A172 (cell line): ENCODE measurements around the gene SLC8A3. TPM values are rescaled to one million over a fixed set of nuclear protein-coding genes. Genes with fewer than 3 reads are reported as not detected.

Source experiments
- DNase-seq: peaks from one replicate; pipeline ENCODE4 v3.0.0-alpha.2; 2015; ENCODE audit warnings: low spot score
- total RNA-seq: library from RNA; depleted of rRNA; stranded (reverse); fragments of >200 nt; shearing (Covaris generic); gene quantifications from 2 replicates; pipeline ENCODE4 v1.2.3, GENCODE V29; 2014

The SLC8A3 gene
- total RNA-seq, 1 experiment from 2014 or later: not detected

DNA sequence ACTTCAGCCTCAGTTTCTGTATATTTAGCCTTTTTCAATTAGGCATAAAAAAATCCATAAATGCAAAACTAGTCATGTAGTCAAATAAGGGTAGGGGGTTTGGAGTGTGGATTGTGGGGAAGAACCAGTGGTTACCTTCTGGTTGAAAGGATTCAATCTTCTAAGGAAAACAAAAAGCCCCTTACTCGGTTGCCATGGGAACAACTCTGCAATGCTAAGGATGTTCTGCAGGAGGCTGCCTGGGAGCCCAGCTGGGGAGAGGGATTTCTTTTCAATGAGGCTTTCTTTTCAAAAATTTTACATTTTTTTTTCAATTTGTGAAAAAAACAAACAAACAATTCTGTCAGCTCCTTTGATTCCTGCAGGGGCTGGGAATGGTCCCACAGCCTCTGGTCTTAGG lies 67.2 kb downstream of the SLC8A3 start:
- DNase-seq: no peak

DNA sequence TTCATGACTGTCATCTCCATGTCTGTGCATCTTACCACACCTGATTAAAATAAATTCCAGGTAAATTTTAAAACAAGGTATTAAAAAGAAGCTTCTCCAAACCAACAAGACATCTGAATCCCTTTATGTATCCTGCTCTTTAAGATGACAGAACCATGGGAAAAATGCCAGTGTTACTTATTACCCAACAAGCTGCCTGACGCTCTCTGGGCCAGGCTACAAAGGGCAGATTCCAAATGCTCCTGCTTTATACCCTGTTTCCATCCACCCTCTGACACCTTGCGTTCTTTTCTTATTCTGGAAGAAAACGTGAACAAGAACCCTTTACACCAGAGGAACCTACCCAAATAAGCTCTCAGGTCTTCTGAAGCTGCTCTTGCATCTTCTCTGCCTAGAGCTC lies 70.7 kb downstream of the SLC8A3 start:
- no peak for DNase-seq

DNA sequence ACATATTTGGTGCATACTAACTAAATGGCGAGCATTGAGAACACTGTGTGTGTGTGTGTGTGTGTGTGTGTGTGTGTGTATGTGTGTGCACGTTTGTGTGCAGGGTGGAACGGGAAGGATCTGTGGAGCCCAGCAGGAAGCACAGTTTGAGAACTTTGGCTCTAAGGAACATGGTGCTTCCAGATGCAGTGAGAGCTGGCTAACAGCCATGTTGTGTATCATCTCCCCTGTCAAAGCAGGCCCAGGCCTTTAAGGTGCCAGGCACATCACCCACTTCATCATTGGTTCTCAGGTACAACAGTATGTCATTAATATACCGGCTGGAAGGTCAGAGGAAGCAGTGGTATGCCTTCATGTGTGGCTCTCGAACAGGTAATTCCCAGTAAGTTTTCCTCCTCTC lies 72.5 kb downstream of the SLC8A3 start:
- no peak for DNase-seq

DNA sequence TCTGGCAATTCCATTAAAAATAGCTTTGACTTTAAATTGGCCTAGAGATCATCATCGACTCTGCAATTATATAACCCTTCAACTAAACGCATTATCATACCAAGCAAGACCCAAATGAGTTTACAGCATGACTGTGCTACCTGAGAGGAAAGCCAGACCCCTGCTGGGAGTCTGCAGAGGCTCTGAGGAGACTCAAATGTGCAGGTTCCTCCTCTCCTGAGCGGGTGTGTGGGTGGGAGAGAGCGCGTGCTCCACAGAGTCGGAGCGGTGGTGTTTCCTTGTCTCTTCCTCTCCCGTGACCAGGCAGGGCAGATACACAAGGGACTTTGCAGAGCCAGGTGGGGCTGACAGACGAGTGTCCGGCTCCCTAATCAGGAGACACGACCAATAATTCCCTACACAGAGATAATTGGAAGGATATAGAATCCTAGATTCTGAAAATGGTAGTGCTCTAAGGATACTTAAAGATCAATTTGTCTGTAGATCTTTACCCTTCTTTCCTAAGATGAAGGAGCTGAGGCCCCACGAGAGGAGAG lies 74.1 kb downstream of the SLC8A3 start:
- no peak for DNase-seq

DNA sequence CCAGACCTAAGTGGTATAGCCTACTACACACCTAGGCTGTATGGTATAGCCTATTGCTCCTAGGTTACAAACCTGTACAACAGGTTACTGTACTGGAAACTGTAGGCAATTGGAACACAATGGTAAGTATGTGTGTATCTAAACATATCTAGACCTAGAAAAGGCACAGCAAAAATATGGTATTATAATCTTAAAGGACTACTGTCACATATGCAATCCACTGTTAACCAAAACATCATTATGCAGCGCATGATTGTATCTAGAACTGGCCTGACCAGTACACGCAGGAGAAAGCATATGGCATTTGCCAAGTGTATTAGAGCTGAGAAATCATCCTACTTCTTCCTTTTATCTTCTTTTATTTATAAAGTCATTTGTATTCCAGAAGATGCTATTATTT lies 75.5 kb downstream of the SLC8A3 start:
- DNase-seq: no peak

DNA sequence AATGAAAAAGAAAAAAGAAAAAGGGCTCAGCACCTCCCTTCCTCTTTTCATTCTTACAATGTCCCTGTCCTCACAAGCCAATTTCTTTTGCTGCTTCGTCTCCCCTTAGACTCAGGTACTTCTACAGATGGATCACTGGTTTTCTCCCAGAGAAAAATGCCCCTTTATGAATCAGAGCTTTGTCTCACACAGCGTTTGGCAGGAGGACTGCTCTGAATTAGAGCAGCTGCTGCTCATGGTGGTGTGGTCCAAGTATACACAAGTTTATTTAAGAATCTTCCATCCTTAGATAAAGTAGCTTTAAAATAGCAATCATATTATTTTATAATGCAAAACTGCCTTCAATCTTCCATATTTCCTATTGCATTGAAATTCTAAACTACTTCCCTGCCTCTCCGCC lies 80.3 kb downstream of the SLC8A3 start:
- DNase-seq: no peak

DNA sequence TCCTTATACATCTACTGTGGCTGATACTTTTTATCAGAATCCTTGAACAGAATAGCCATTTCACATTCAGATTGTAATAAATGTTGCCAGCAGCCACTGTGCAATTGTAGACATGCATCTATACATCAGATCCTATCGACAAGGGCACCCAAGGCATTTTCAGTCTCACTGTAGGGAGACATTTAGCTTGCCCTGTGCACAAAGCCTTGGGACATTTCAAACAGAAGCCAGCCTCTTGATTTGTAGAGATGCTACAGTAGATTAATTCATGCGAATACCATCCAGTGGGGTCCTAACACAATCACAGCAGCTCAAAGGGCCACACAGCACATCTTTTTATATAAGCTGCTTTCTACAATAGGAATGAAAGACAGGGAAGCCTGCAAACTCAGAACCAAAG lies 81.4 kb downstream of the SLC8A3 start:
- DNase-seq: no peak

DNA sequence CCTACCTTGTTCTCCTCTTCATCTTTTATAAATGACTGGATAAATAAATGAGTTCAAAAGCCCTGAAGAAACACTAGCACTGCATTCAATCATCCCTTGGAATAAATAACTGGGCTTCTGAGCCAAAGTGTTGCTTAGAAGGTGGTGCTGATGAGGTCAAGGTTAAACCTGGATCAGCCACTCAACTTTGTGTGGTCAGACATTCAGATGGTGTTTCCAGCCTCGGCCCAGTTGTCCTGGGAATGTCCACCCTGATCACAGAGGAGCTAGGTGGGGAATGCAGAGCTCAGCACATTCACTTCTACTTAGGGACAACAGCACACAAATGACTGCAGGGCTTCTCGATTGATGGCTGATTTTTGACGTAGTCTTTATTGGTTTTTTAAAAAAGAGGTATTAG lies 88.7 kb downstream of the SLC8A3 start:
- no peak for DNase-seq

DNA sequence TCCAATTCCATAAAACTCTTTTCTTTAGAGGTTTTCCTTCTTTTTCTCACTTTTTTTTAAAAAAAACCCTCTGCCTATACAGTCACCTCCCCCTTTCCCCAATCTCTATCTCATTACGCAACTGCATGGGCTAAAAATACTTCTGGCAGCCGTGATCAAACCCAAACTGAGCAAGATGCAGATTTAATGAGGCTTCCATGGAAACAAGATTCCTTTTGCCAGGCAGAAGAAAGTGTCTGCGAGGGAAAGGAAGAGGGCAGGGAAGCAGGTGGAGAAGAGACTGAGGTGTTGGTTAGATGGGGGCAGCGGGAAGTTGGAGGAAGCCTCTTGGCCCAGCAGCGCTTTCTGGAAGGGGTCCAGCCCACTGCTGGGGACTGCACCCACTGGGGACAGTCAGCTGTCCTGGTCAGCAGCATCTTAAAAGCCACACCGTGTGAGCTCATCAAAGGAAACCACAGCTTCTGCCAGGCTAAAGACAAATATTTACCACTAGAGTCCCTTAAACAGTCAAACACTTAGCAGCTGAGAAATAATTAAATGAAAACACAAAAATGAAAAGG lies 90.4 kb downstream of the SLC8A3 start:
- no peak for DNase-seq

DNA sequence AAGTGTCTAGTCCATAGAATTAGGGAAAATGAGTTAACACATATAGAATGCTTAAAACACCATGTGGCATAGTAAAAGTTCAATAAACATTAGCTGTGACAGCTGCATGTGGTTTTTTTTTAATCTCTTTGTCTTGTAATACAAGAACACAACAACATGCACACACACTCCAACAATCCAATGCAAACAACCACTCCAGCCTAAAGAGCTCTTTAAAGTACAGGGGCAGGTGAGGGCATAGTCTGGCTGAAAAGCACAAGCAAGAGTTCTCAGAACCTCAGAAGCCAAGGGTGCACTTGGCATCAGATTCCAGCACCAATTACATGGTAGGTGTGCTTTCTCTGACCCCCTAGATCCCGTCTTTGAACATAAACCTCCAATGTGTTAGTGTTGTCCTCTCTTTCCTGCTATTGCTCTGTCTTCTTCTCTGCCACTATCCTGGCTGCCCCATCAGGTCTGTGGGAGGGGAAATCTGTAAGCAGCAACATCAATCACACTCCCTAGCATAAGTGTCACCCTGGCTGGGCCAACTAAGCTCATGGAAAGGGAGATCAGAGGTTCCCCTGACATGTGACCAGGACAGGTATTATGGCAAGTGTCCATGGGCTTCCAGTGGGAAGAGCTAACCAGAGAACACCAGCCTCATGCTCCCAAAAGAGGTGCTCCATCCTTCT lies 91.0 kb downstream of the SLC8A3 start:
- no peak for DNase-seq

DNA sequence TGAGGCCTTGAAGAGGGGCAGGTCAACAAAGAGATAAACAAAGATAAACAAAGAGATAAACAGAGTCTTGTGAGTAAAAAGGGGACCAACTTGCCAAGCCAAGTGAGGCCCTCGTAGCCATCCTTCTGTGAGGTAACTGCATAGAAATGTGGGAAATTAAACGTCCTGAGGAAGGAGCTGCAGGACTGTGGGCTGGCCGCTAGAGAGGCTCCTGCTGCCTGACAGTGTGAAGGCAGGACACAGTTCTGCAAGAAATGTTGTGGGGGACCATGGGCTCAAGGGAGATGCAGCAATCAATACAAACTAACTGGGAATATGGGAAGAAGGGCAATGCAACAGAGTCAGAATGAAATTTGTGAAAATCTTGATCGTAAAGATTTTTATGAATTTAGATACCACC lies 91.9 kb downstream of the SLC8A3 start:
- no peak for DNase-seq

DNA sequence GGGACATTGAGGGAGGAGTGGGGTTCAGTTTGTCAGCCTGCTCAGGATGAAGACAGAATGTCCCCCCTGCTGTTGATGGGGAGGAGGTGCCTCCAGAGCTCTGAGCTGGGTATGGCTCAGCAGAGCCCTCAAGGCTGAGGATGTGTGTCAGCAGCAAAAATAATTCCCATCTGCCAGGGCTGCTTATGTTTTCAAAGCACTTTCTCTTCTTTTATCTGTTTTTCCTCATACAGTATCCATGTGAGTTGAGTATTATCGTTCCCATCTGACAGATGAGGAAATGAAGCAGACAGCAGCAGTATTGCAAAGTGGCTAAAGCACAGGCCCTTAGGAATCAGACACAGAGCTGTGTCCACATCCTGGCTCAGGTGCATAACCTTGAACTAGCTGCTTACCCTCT lies 94.1 kb downstream of the SLC8A3 start:
- no peak for DNase-seq

DNA sequence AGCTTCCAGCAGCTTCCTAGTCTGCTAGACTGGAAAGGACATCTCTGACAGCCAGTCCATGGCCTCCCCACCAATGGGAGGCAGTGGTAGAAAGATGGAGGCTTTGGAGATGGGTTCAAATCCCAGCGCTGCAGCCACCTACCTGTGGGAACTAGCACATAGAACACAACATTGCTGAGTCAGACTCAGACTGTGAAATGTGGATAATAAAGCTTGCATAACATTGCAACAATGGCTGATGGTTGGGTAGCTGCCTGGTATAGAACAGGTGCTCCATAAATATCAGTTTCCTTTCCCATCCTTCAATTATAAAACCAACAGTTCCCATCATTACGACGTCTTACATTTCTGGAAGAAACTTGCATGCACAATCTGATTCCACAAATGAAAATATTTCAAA lies 94.6 kb downstream of the SLC8A3 start:
- no peak for DNase-seq

DNA sequence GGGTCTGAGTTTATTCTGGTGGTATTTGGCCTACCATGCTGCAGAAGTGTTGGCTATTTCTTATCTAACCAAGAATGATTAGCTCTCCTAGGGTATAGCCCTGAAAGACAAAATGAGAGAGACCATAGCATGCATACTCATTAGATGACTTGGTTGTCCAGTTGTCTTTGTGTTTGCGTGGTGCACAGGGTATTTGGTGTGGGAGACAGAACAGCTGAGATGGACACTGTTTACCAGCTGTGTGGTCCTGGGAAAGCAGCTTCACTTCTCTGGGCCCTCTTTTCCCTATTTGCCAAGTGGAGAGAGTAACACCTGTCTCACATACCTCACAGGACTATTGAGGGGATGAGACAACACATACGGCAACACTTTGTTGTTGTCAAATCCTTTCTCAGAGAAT lies 95.6 kb downstream of the SLC8A3 start:
- no peak for DNase-seq

DNA sequence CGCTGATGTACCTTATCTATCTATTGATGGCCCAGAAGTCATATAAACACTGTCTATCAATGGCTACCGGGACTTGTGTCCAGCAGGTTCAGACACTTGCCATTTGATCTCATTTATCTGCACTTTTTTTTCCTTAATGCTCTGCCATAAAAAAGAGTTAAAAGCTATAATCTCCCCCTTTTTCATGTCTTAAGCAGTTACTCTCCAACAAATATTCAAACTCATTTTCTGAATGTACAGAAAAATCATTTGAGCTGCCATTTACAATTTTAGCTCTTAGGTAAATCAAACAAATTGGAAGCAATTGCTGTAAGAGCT lies 101.4 kb downstream of the SLC8A3 start:
- DNase-seq: no peak

DNA sequence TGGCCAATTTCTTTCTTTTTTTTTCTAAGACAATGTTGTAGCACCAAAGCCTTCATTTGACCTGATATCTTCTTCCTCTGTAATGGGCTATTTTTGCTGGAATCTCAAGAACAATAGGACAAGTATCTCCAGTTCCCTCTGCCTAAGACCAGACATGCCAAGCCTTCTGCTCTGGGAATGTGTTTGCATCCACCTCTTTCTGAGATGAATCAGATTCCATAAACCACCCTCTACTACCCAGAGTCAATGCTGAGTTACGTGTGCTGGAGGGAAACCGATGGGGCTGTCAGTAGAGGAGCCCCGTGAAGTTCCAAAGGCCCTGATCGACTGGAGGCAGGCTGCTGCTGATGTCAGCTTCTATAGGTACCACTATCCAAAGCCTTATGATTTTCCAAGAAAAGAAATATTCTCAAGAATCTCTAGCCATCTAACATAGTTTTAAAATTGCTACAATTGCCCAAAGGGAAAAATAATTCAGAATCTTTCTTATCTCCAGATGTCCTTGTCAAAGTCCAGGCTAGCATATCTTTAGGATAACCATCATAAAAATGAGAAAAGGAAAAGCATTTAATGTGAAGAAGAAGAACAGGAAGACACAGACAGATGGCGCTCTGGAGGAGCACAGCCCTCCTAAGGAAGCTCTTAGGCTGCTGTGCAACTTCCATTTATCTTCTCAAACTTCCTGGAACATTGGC lies 101.9 kb downstream of the SLC8A3 start:
- DNase-seq: peak; percentile 25

DNA sequence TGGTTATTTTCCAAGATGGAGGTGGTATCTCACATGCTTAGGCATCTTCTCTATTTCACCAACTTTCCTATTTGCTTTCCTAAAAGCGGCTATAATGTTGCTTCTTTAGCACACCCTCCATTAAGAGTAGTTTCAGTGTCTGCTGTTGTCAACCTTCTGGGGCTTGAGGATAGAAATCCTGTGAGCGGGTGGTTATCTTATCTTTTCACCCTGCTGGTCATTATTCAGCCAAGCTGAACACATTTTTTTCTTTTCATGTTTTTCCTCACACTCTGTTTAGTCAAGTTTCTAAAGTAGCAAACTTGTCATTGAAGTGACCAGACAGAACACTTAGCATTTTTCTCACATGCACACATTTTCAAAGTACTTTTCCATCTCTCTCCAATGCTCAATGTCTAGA lies 104.5 kb downstream of the SLC8A3 start:
- DNase-seq: no peak

DNA sequence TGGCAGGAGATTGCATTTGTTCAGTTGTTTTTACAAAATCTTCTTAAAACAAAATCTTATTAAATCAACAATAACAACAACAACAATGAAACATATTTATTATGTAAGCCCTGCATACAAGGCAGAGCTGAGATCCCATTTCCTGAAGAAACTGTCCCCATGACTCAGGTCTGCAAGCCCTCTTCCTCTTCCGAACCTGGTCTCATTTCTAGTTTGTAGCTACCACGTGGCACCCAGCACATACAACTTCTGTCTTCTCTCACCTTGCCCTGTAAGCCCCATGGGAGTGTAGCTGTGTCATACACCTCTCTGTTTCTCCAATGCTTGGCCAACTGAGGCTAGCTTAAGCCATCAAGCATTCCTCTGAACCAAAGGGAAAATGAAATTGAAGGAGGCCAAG lies 106.4 kb downstream of the SLC8A3 start:
- no peak for DNase-seq

DNA sequence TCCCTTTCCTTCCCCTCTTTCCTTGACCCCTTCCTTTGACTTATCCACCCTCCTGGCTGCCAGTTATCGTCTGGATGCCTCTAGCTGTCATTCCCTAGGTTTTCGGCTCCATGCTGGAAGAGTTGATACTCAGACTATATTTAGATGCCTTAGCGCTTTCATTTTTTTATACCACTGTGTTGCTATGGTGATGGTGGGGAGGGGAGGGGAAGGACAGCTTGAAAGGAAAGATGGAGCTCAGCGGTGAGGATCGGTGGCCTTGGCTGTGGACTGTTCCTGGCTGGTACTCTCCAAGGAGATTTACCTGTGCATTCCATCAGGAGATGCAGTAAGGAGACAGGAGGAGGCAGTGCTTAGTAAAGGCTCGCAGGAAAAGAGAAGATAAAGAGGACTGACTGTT lies 108.7 kb downstream of the SLC8A3 start:
- DNase-seq: no peak

DNA sequence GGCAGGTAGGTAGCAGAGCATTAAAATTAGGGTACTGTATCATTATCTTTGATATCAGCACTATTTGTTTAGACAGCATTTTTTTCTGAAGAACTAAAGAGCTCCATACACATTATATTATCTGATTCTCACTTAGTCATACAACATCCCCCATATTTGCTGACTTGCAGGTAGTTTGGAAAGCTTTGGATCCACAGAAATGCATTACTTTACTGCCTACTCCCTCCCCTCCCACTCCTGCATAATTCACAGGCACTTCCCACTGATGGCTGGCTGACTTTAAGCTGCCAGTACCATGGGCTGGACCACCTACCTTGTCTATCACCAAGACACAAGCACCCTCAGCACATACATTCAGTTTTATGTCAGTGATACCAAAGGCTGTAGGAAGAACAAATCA lies 110.4 kb downstream of the SLC8A3 start:
- DNase-seq: no peak

DNA sequence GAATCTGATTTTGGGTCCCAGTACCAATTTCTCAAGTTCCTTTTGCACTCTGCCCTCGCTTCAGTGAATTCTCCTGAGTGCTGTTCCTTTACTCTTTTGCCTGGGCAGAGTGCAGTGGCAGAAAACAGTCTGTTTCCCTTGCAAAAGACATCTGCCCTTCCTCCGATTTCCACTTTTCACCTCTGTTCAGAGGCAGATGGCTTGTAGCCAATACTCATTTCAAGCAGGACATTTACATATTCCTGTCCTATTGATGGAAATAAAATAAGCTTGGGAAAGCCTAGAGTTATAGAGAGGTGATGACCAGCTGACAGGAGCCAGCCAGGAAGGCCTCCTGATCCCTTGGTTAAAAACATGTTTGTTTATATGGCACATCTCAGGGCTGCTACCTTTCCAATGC lies 111.0 kb downstream of the SLC8A3 start:
- DNase-seq: no peak

DNA sequence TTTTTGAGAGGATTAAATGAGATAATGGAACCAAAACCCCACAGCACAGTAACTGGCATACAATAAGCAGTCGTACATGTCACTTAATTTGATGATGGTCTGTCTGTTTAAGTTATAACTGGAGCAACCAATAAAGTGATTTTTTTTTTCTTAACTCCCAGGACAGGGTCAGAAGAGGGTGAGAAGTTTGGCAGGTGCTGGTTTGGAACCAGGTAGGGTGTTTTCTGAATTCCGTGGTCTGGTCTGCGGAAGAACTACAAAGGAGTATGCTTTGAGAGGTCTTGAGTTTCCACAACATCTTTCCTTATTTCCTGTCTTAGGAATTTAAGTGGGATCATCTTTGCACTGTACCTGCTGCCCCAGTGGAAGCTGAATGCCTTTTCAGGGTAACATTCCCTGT lies 111.7 kb downstream of the SLC8A3 start:
- no peak for DNase-seq

DNA sequence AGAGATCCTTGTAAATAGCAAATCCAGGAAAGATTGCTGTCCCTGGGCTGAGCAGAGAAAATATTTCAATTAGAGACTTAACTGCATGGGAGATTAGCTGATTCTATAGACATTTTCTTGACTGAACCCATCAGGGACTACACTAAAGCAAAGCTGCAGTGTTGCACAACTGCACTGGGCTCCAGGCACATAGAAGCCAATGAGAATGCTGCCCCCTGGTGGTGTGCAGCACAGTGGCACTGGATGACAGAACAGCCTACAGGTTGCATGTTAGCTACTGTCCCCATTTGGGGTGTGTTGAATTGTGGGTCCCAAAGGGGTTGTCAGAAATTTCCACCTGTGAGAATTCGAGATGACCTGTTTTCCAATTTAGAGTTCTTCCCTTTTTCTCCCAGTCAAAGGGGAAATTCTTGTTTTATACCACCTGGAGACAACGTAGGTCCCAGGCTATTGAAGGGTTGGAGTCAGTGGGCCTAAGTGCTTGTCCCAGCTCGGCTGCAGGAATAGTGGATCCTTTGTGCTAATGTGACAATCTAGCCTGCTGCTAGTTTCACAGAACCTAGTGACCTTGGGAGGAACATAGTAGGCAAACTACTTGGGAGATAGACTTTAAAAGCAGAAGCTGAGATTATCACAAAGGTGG lies 114.7 kb downstream of the SLC8A3 start:
- peak; percentile 49 for DNase-seq
